ENCODE data around the gene IQCM. TPM values are rescaled to one million over a fixed set of nuclear protein-coding genes. Genes with fewer than 3 reads are reported as not detected.
"Not testable (repeated sequence)": the region's sequence is repeated elsewhere in the genome, so short reads cannot be mapped to it uniquely, and the experiment has no call there.

IQCM gene
- total RNA-seq, 2 experiments from 2014 or later, result not detected

DNA sequence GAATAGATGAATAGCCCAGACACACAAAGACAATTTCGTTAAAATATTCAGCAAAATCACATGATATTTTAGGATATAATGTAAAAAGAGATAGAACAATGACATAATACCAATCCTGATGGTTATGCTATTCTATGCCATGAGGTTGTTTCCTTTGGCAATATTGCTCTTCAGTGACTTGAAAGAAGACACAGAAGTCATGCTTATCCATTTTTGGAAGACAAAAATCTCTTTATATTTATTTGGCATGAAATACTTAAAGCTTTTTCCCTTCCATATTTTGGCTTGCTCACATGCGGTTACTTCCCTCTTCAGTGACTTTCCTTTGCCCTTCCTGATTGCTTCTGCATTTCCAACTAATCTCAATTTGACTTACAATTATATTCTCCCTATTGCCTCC is 314.8 kb downstream of the IQCM start:
- CTCF ChIA-PET, result no interaction called here
- POLR2A ChIA-PET, result no interaction called here

GRCh38 chr4:149499726-149500125 is 315.9 kb downstream of the IQCM start:
- ChIA-PET CTCF (no interaction called here), POLR2A (no interaction called here)

DNA sequence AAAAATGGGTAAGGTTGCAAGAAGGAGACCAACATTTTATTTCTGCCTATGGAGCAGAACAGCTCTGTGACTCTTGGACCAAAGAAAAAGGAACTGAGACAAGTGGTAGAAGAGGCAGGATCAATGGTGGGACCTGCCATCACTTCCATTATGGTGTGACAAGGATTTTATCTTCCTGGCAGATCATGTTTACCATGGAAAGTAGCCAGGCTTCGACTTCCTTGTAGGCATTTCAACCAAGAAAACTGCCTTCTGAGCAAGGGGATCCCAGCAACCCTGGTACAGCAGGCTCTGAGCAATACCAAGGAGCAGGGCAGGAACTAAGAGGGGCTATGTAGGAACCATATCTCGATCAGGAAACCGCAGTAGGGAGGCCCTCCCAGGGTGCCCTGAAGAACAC is 317.4 kb downstream of the IQCM start:
- ChIA-PET POLR2A (no interaction called here), CTCF (no interaction called here)

- CTCF ChIA-PET, result no interaction called here
- POLR2A ChIA-PET, result no interaction called here
Measured at GRCh38 chr4:149493492-149493891, 322.2 kb downstream of the IQCM start.

DNA sequence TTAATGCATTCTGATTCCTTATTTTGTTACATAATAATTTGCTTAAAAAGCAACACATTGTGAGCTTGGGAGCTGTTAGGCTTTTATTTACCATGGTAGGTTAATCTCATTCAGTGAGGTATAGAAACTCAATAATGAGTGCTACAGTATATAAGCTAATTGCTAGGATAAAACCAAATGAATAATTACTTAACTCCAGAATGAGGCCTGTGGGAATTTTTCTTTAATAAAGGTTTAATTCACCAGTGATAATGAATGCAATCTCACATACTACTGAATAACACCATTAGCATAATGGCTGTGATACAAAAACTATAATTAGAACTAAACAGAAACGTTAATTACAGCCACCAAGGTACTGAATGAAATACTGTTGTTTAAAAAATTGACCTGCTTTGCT is 326.3 kb downstream of the IQCM start:
- ChIA-PET POLR2A (no interaction called here), CTCF (no interaction called here)

- POLR2A ChIA-PET, result no interaction called here
- CTCF ChIA-PET, result no interaction called here
Measured at GRCh38 chr4:149486861-149487260, 328.8 kb downstream of the IQCM start.

GRCh38 chr4:149468669-149469068 is 347.0 kb downstream of the IQCM start:
- POLR2A ChIA-PET, CTCF ChIA-PET: not testable (repeated sequence)

GRCh38 chr4:149466446-149466845 is 349.2 kb downstream of the IQCM start:
- POLR2A ChIA-PET, result no interaction called here
- CTCF ChIA-PET, result no interaction called here

DNA sequence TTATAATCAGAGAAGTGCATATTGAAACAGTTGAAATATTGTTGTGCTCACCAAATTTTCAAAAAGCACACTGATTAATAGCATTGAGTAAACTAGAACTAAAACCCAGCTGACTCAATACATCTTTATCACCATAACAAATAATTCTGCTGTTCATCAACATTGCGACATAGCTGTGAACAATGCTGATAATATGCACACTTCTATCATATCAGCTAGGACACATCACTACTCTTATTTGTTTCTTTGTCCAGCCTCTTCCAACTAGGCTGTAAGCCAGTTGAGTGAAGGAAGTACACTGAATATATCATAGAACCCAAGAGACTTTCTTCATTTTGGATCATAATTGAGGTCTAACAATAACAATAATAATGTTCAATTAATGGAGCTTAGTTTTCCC is 349.7 kb downstream of the IQCM start:
- CTCF ChIA-PET, result no interaction called here
- POLR2A ChIA-PET, result no interaction called here

- ChIA-PET CTCF (no interaction called here), POLR2A (no interaction called here)
Measured at GRCh38 chr4:149443537-149443936, 372.1 kb downstream of the IQCM start.

GRCh38 chr4:149441338-149441737 is 374.3 kb downstream of the IQCM start:
- ChIA-PET POLR2A (no interaction called here), CTCF (no interaction called here)

DNA sequence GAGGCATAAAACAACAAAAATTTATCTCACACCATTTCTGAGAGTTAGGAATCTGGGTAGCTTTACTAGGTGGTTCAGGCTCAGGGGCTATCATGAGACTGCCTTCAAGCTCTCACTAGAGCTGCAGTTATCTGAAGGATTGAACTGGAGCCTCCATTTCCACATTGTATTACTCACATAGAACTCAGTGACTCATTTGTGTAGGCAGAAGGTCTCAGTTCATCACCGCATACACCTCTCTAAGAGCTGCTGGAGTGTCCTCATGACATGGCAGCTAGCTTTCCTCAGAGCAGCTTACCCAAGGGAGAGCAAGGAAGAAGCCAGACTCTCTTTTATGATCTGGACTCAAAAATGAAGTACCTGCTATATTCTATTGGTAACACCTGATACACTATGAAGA is 389.2 kb downstream of the IQCM start:
- POLR2A ChIA-PET, result no interaction called here
- CTCF ChIA-PET, result no interaction called here

DNA sequence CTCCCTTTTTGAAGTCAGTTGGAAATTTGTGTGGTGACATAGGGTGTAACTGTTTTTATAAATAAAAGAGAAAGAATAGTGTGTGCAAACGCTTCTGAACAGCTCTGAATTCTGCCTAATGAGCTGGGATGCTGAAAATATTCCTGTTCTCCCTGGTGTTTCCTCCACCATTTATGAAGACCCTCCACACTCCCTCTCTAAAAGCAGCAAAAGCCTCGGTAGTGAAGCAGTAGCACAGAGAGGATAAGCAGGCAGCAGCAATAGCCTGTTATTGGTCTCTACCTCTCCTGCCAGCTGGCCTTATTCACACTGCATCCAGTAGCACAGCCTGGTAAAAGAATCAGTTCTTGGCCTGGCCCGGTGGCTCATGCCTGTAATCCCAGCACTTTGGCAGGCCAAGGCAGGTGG is 406.1 kb downstream of the IQCM start:
- CTCF ChIA-PET, result no interaction called here
- POLR2A ChIA-PET, result no interaction called here

DNA sequence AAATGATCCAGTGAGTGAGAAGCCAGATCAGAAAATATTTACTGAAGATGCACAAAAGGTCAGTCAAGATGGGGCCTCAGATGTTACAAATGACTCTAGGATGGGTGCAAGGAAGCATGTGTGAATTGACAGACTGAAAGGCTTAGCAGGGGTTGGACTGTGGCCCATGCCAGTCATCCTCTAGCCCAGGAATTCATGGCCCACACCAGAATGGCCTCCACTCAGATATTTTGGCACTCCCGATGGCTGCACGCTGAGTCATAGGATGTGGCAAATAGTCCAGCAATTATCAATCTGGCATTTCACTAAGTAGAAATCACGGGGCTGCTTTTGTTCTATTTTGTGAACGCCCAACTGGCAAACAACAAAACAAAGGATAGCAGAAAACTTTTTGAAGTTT is 406.5 kb downstream of the IQCM start:
- ChIA-PET CTCF (no interaction called here), POLR2A (no interaction called here)

GRCh38 chr4:149404143-149404542 is 411.5 kb downstream of the IQCM start:
- POLR2A ChIA-PET, result no interaction called here
- CTCF ChIA-PET, result no interaction called here

DNA sequence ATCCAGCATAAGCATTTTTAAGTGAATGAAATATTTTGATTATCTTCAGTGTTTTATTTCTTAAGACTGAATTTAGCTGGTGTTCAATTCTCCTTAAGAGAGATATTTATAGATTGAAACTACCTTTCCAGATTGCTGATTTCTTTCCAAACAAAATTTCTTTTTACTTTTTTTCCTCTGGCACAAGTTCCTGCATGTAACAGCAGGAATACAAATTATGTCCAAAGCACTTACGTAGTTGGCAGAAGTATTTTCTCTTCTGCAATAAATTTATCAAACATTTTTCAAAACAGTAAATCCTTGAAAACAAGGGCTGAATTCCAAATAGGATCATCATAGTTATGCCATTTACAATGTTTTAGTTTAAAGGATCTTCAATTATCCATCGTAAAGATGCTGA is 412.6 kb downstream of the IQCM start:
- POLR2A ChIA-PET, result no interaction called here
- CTCF ChIA-PET, result no interaction called here

DNA sequence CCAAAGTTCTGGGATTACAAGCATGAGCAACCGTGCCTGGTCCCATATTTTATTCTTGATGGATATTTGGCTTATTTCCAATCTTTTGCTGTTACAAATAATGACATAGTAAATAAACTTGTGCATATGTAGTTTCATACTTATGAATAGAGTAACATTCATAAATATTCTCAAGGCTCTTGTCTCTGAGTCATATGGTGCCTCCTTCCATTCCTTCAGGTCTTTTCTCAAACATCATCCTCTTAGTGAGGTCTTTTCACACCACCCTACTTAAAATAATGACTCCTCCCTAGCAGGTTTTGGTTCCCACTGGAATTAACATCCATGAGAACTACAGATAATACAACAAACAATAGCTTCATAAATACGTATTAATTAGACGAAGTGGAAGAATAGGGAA is 416.6 kb downstream of the IQCM start:
- CTCF ChIA-PET, result no interaction called here
- POLR2A ChIA-PET, result no interaction called here

DNA sequence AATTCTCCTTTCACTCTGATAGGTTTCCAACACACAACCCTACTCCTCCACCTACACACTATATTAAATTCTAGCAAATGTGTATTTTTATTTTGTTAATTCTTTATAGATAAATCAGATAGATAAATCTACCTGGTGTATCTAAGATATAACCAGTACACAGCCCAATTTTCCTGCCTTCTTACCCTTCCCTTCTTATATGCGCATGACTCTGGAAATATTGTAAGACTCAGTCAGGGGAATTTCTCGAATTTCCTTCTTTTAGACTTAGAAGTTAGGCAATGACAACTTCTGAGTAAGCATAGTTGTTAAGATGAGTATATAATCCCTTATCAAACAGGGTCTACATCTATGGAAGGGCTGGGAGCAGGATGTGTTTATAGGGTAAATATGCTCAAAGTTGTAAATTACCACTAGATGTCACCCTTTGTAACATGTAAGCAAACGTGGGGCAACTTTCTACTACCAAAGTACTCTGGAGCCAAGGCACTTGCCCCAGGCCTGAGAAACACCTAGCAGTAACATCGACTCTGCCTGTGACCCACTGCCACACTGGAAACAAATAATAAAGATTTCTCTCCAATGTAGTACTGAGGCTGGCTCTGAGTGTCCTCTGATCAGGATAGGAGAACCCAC is 444.7 kb downstream of the IQCM start:
- POLR2A ChIA-PET, result no interaction called here
- CTCF ChIA-PET, result no interaction called here

GRCh38 chr4:149370002-149370401 is 445.6 kb downstream of the IQCM start:
- ChIA-PET POLR2A (no interaction called here), CTCF (no interaction called here)

DNA sequence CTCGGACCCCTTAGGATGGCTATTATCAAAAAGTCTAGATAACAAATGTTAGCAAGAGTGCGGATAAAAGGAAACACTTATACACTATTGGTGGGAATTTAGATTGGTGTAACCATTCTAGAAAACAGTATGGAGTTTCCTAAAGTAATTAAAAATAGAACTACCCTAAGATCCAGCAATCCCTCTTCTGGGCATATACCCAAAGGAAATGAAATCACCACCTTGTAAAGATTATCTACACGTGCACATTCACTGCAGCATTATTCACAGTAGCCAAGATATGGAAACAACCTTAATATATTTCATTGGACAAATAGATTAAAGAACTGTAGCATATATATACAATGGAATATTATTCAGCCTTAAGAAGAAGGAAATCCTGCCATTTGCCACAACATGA is 462.4 kb downstream of the IQCM start:
- ChIA-PET CTCF (no interaction called here), POLR2A (no interaction called here)

- ChIA-PET CTCF (no interaction called here), POLR2A (no interaction called here)
Measured at GRCh38 chr4:149349541-149349940, 466.1 kb downstream of the IQCM start.

DNA sequence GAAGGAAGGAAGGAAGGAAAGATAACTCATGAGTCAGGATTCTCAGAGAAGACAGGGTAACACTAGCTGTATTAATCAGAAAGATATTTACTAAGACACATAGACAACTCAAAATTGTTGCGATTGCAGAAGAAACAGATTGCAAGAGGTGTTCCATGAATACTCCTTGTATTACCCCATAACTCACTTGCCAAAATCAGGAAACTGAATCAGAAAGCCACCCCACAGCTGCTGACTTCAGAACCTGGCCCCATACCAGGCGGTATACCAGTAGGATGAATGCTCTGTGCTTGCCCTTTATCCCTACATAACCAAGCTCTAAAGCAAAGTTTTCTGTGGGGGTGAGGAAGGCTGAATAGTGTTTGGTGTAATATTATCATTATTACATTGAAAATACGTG is 468.5 kb downstream of the IQCM start:
- ChIA-PET POLR2A (no interaction called here), CTCF (no interaction called here)

DNA sequence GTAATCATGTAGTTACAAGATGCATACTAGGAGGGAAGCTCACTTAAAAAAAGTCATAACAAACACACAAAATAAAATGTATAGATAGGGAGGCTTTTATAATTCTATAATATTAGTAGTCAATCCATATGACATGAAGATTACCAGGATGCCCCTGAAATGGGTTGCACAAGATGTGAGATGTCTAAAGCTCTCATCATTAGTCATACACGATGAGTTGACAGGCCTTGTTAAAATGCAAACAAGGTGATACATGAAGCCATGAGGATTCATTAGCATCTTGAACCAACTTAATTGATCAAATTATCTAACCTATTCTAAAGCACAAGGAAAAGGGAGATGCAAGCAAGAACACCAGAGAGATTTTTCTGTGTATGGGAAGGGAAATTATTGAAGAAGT is 470.2 kb downstream of the IQCM start:
- ChIA-PET CTCF (no interaction called here), POLR2A (no interaction called here)
